ENCODE data around the gene SNAI3. TPM values are rescaled to one million over a fixed set of nuclear protein-coding genes. Genes with fewer than 3 reads are reported as not detected.
A peak's percentile ranks its signal among the peaks of the same experiment; 100 is the strongest.

Gene SNAI3
- total RNA-seq = 0.29 to 0.69 TPM (median 0.43 TPM) in 3 replicates

DNA sequence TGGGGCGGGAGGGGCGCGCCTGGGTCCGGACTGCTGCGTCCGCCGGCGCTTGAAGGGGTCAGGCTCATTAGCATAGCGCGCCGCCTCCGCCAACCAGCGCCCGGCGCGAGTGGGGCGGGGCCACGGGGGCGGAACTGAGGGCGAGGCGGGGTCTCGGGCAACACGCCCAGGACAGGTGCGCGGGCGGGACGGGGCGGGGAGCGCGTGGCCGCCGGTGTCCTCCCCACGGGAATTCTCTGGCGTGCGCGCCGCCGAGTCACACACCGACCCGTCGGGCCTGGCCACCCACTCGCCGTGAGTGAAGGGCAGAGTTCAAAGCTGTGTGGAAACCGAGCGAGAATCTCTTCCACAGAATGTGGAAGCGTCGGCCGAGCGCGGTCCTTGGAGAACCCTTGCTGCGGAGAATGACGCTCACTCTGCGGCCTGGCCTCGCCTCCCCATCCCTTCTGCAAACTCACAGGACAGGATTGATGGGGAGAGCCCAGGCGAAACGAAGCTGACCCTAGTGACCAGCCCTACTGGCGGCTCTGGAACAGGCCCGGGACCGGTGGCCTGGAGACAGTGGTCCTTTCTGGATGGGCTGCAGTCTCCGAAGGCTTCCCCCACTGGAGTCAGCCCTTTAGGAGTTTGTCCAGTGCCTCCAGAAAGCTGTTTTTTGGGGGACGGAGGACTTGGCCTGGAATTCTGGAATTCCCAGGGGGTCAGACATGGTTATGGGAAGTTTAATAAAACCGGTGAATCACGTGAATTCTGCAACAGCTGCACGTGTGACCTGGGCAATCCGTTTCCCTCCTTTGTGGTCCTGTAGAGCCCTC is at the start of gene SNAI3:
TSS of gene SNAI3 (minus strand) at position 69 of the 815 bp plus-strand sequence. CDS start 101 bp downstream, outside the sequence.
- H3K36me3 Mint-ChIP-seq = no peaks in the 10 kb centered on the region
- H3K4me1 Mint-ChIP-seq = peaks cover 9% of the 10 kb centered on the region
- peak within 1 kb of the TSS; percentile 66 for H3K4me3 Mint-ChIP-seq
- peaks cover 72% of the 10 kb centered on the region for H3K27me3 Mint-ChIP-seq (ENCODE audit: low read depth)
- no peak for TF ChIP-seq CTCF (IDR thresholded peaks at IDR 0.05; ENCODE audit: unreplicated experiment)
- DNase-seq (ENCODE audit: low spot score in 2 of 2, unreplicated experiment in 2 of 2) = peak; percentile 67 to 82
- no peak within 1 kb of the TSS for H3K27ac Mint-ChIP-seq
- H3K9me3 Mint-ChIP-seq = no peaks in the 10 kb centered on the region

- Mint-ChIP-seq H3K36me3 (peaks cover 3% of the 10 kb centered on the region), H3K27me3 (ENCODE audit: low read depth) (no peaks in the 10 kb centered on the region), H3K27ac (no peak overlapping the region), H3K4me1 (no peaks in the 10 kb centered on the region), H3K9me3 (no peaks in the 10 kb centered on the region), H3K4me3 (no peak overlapping the region)
- no peak for TF ChIP-seq CTCF (IDR thresholded peaks at IDR 0.05; ENCODE audit: unreplicated experiment)
- no peak for DNase-seq (ENCODE audit: low spot score in 2 of 2, unreplicated experiment in 2 of 2)
These were observed 49.8 kb upstream of the SNAI3 start for GRCh38 chr16:88736088-88736487.

GRCh38 chr16:88735616-88736015 is 49.3 kb upstream of the SNAI3 start:
- H3K27me3 Mint-ChIP-seq (ENCODE audit: low read depth) = no peaks in the 10 kb centered on the region
- no peaks in the 10 kb centered on the region for H3K4me1 Mint-ChIP-seq
- no peak for DNase-seq (ENCODE audit: low spot score in 2 of 2, unreplicated experiment in 2 of 2)
- peaks cover 5% of the 10 kb centered on the region for H3K36me3 Mint-ChIP-seq
- no peak for TF ChIP-seq CTCF (IDR thresholded peaks at IDR 0.05; ENCODE audit: unreplicated experiment)
- H3K4me3 Mint-ChIP-seq = no peak overlapping the region
- no peaks in the 10 kb centered on the region for H3K9me3 Mint-ChIP-seq
- no peak overlapping the region for H3K27ac Mint-ChIP-seq

- Mint-ChIP-seq H3K27ac (no peak overlapping the region), H3K36me3 (peaks cover 5% of the 10 kb centered on the region), H3K4me3 (no peak overlapping the region), H3K4me1 (no peaks in the 10 kb centered on the region), H3K27me3 (ENCODE audit: low read depth) (no peaks in the 10 kb centered on the region), H3K9me3 (no peaks in the 10 kb centered on the region)
- no peak for DNase-seq (ENCODE audit: low spot score in 2 of 2, unreplicated experiment in 2 of 2)
- no peak for TF ChIP-seq CTCF (IDR thresholded peaks at IDR 0.05; ENCODE audit: unreplicated experiment)
These were observed 48.8 kb upstream of the SNAI3 start for GRCh38 chr16:88735121-88735520.

GRCh38 chr16:88734361-88734728 is 48.0 kb upstream of the SNAI3 start:
- H3K27me3 Mint-ChIP-seq (ENCODE audit: low read depth) = no peaks in the 10 kb centered on the region
- no peaks in the 10 kb centered on the region for H3K4me1 Mint-ChIP-seq
- DNase-seq (ENCODE audit: low spot score in 2 of 2, unreplicated experiment in 2 of 2) = no peak
- H3K36me3 Mint-ChIP-seq = peaks cover 9% of the 10 kb centered on the region
- TF ChIP-seq CTCF (IDR thresholded peaks at IDR 0.05; ENCODE audit: unreplicated experiment) = no peak
- no peak overlapping the region for H3K4me3 Mint-ChIP-seq
- H3K27ac Mint-ChIP-seq = no peak overlapping the region
- no peaks in the 10 kb centered on the region for H3K9me3 Mint-ChIP-seq

Measured in mesothelial cell of epicardium (in vitro differentiated cells).